Fibroblast of peridontal ligament (primary cell): ENCODE data around the gene RAB5IF.
"Not testable (repeated sequence)": the region's sequence is repeated elsewhere in the genome, so short reads cannot be mapped to it uniquely, and the experiment has no call there.

ENCODE experiments used
- DNase-seq: peaks from one replicate; pipeline ENCODE4 v3.0.0-alpha.2; 2010; ENCODE audit errors: extremely low read depth

Gene RAB5IF

DNA sequence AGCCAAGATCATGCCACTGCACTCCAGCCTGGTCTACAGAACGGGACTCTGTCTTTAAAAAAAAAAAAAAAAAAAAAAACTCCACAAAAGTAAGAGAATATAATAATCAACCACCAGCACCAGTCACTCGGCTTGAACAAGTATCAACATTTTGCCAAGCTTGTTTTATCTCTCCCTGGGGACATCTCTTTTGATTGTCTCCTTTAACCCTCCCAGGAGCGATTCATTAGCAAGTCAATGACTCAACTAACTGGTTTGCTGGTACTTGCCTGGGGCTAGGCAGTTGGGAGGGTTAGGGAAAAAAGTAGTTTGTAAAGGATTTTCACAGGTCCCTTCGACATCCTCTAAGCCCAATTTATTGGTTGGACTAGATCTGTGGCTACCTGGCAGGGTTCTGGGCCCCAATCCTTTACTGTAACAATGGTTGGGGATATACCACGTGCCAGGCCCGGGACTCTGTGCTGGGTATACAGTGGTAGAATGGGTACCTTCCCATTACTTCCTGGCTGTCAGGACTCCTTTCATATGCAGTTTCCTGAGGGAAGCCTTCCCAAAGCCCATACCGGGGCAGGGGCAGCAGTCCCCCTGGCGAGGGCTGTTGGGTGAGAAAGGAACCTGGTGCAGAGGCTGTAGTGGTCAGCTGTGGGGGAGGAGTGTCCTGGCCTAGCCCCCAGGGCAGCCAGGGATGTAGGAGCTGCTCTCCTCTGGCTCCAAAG is 20.0 kb upstream of the RAB5IF start:
- DNase-seq: no peak

DNA sequence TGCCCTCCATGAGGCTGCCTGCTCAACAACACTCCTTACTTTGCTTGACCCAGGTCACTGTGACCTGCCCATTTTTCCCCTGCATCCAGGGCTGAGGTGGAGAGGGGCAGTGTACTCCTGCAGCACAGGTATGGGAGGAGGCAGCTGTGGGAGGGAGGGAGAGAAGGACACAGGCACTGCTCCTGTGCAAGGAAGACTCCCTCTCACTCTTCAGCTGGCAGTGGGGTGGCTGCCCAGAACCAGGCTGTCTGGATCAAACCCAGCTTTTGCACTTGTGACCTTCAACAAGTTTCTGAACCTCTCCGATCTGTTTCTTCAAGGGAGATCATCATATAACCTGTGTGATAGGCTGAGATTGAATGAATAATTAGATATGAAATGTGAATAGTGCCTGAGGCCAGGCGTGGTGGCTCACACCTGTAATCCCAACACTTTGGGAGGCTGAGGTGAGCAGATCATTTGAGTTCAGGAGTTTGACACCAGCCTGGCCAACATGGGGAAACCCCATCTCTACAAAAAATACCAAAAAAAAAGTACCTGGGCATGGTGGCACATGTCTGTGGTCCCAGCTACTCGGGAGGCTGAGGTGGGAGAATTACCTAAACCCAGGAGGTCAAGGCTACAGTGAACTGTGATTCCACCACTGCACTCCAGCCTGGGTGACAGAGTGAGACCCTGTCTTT is 18.1 kb upstream of the RAB5IF start:
- no peak for DNase-seq

DNA sequence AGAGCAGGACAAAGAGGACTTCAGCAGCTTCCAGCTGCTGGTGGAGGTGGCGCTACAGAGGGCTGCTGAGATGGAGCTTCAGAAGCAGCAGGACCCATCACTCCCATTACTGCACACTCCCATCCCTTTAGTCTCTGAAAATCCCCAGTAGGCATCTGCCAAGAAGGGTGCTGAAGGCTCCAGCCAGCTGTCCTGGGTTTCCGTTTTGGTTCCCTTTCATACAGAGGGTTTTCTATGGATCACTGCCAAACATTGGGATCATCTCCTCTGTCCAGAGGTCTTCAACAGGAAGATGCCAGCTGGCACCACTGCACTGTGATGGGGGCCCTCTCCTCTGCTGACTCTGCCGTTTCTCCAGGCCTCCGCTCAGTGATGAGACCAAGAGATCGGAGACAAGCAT is 14.3 kb upstream of the RAB5IF start:
- DNase-seq: no peak

DNA sequence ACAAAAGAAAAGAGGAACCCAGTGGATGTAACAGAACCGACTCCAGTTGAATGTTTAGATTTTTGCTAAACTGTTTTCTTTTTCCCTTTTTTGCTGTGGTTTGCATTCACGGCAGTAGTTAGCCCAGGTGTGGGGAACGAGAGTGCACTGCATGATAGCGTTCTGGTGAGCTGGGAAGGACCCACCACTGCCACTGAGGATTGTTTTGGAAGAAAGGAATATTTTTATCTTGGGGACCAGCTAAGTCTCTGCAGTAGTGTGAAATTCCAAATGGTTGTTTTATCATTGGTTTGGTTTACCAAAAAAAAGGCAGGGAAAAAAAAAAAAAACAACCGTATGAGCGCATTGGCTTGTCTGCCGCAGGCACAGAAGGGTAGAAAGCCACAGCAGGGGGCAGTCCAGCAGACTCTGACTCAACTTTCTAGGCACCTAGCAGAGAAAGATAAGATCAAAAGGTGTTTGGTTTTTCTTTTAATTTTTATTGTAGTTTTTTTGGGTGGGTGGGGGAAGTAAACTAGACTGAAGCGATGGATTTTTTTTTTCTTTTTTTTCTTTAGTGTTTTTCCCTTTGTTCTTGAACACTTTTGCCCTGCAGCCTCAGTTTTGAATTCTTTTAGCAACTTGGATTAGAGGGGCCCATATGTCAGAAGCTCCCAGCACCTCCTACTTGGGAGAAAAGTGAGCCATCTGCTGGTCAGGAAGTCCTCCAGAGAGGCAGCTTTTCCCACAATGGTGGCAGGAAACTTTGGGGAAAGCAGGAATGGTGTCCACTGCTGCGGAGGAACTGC is 13.5 kb upstream of the RAB5IF start:
- DNase-seq: peak; percentile 51

DNA sequence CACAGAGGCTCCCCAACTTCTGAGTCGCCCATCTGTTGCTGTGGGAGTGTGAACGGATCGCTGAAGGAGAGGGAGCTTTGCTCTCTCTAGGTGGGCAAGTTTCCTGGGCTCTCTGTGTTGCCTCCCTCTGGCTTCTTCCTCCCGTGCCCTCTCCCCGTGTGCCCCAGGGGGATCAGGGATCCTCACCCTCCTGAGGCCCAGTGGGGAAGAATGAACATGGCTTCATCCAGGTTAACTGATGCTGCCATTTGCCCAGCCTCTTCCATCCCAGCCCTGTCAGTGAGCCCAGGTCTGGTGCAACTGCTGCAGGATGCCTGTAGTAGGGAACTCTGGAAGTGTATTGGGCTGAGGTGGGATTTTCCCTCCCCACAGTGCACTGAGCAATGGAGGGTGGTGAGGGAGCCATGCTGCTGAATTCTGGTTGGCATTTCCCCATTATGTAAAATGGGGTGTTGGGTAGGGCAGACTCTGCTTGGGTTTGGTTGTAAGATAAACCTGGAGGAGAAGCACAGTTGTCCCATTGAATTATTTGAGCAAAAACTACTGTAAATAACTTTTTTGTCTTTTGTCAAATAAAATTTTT is 12.1 kb upstream of the RAB5IF start:
- no peak for DNase-seq

DNA sequence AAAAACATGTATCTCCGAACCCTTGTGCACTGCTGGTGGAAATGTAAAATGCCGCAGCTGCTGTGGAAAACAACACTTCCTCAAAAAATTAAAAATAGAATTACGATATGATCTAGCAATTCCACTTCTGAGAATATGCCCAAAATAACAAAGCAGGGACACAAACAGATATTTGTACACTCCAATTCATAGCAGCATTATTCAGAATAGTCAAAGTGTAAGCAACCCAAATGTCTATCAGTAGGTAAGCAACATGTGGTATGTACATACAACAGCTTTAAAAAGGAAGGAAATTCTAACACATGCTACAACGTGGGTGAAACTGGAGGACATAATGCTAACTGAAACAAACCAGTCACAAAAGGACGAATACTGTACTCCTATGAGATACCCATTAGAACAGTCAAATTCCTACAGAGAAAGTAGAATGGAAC is 5.7 kb upstream of the RAB5IF start:
- DNase-seq: no peak

DNA sequence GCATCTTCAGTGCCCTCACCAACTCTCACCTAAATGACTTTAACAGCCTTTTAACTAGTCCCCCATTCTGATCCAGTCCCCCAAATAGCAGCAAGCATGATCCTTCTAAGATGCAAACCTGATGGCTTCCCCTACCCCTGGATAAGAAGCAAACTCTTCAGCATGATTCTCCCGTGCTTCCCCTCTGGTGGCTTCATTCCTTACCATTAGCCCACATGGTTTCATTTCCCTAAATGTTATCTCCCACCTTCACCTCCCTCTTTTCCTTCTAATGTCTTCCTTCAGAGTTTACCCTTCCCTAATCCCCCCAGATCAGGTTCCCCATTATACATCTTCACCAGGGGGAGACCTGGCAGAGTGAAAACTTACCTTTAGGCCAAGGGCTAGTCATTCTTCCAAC is 4.0 kb upstream of the RAB5IF start:
- no peak for DNase-seq

DNA sequence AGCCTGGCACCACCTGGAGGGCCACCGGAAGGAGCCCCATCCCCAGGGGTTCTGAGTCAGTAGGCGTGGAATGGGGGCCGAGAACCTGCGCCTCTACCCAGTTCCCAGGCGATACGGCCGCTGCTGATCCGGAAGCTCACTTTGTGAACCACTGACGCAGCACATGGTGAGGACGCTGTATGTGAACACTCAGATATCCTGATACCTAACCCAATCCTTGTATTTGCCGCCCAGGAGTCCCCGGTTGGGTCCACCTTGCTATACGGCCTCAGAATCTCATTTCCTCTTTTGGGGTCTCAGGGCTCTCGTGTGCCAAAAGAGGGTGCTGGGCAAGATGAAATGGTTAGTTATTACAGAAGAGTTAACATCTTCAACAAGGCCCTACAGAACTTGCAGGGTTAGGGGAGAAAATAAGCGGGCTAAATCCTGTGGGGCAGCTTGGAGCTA is 604 bp upstream of the RAB5IF start:
- no peak for DNase-seq

DNA sequence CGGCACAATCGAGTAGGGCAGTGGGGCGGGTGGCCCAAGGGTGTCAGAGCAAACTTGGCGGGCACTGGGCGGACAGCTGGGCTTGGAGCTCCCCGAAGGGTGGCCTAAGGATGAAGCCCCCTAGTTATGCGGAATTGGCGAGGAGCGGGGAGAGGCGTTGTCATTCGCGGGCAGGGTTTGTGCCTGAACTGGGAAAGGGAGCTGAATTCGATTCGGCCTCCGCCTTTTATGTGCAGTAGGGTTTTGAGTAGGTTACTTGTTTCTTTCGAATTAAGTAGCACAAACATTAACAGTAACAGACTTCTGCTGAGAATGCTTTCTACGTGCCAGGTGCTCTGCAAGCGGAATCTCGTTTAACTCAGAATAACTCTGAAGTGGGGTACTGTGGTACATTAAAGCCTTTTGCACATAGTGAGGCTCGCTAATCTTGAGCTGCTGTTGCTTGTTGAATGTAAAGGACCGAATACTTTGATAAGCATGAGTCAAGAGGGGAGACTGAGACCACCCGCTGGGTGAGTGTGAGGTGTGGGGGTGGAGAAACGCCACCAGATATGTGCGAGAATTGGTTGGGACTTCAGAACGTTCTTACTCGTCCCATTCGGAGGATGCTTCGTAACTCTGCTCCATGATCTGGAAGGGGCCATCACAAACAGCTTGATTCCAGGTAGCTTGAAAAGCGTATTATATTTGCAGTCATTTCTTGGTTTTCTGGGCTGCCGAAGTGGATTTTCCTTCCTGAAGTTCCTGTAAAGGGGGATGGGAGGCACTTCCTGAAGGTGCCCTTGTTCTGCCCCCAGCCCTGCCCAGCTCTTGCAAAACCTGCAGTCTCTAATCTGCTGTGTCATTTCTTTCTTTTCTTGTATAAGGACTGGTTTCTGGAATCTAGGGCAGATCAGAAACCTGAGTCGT is 833 bp downstream of the RAB5IF start:
- DNase-seq: peak; percentile 28

DNA sequence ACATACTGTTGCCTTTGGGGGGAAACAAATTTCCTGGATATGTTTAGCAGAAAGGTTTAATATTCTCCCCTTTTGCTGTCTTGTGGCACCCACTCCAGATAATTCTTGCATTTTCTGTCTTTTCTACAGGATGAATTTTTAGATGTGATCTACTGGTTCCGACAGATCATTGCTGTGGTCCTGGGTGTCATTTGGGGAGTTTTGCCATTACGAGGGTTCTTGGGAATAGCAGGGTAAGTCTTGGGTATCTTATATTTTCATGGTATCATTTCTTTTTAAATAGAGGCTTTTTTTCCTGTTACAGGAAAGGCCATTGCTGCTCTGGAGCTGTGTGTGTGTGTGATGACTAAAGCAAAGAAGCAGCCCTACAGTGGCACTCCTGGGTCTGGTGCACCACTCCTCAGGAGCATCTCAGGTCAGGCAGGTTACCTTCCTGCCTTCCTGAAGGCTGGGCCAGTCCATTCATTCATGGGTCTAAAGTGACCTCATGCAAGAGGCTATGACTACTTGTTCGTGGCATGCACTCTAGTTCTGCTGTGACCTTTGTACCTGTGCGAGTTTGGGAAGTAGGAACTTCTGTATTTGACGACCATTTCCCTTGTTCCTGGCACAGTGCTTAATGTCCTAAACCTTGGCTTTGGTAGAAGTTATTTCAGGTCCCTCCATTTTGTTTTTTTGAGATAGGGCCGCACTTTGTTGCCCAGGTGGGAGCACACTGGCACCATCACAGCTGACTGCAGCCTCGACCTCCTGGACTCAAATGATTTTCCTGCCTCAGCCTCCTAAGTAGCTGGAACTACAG is 2.2 kb downstream of the RAB5IF start:
- no peak for DNase-seq

DNA sequence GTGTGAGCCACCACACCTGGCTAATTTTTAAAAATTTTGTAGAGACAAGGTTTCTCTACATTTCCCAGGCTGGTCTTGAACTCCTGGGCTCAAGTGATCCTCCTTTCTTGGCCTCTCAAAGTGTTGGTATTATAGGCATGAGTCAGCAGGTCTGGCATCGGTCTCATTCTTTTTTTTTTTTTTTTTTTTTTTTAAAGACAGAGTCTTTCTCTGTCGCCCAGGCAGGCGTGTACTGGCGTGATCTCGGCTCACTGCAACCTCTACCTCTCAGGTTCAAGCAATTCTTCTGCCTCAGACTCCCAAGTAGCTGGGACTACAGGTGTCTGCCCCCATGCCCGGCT is 2.8 kb downstream of the RAB5IF start:
- not testable (repeated sequence) for DNase-seq

DNA sequence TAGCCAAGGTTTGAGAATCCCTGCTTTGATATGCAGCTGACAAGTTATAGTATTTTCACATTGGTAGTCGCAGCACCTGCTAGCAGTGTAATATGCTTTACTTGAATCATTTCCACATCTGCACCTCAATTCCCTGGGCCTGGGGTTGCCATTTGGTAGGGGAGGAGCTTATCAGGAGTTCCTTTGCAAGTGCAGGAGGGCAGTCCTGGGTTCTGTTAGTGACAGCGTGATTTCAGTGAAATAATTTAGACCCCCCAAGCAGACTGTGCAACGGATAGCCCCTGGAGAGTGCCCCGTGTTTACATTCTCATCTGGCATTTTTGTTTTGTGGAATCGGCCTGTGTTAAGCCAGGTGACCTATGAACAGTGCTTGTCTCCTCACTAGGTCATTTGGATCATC is 6.0 kb downstream of the RAB5IF start:
- DNase-seq: no peak

DNA sequence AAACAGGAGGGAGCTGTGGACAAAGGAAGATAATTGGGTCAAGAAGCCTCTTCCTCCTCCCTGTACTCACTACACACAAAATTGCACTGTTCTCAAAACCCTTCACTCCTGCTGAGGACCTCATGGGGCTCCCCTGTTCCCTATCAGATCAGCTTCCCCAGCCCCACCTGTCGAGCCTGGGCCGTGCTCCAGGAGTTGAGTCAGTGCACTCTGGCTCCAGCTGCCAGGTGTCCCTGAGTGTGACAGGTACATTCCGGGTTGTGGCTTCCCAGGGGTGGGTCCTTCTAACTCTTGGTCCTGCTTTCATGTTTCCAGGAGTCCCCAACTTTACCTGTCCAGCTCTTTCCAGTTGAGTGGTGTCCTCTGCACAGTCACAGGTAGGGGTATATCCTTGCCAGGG is 8.4 kb downstream of the RAB5IF start:
- no peak for DNase-seq

DNA sequence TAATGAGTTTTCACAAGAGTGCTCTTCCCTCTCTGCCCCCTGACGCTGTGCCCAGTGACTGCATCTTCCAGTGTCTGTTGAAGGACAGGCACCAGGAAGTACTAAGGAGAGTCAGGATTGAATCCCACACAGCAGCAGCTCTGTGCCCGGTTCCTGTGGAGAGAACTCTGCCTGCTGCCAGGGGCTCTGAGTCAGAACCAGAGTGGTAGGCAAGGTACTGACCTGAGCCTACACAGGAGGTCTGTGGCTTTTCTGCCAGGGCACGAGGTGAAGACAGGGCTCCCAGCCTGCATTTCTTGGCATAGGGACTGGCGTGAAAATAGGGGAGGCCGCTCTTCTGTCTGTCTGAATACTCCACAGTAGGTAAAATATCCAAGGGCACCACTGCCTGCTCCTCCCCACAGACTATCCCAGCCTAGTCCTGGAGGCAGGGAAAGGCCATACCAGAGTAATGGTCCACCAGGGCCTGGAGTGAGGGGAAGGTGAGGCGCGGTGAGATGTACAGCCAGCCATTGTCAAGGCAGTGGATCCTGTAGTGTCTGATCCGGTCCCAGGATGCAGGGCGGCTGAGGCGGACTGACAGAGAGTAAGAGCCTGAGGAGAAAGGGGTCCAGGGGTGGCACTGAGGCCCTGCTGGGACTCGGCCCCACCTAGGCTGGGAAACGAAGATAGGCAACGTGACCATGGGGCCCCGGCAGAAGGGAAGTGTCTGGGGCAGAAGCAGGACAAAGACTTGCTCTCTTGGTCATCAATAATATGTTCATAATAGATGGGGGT is 9.4 kb downstream of the RAB5IF start:
- no peak for DNase-seq

DNA sequence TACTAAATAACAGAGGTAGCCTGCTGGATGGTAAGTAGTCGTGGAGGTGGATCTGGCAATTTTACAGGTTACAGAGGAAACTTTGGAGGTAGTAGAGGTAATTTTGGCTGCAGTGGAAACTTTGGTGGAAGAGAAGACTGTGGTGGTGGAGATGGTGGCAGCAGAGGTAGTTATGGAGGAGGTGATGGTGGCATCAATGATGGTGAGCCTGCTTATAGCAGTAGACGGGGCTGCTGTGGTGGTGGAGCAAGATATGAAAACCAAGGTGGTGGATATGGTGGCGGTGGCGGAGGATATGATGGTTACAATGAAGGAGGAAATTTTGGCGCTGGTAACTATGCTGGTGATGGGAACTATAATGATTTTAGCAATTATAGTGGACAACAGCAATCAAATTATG is 15.3 kb downstream of the RAB5IF start:
- no peak for DNase-seq

DNA sequence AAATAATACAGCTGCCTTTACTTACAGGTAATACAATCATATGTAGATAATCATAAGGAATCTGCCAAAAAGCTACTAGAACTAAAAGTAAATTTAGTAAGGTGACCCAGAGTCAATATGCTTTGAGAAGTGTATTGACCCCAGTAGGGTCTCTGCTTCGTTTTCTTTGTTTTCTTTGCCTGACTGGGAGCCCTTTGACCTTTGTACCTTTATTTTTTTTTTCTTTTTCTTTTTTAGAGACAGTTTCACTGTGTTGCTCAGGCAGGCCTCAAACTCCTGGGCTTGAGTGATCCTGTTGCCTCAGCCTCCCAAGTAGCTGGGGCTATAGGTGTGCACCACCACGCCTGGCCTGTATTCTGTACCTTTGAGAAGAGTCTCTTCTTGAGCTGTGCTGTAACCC is 17.9 kb downstream of the RAB5IF start:
- DNase-seq: no peak

DNA sequence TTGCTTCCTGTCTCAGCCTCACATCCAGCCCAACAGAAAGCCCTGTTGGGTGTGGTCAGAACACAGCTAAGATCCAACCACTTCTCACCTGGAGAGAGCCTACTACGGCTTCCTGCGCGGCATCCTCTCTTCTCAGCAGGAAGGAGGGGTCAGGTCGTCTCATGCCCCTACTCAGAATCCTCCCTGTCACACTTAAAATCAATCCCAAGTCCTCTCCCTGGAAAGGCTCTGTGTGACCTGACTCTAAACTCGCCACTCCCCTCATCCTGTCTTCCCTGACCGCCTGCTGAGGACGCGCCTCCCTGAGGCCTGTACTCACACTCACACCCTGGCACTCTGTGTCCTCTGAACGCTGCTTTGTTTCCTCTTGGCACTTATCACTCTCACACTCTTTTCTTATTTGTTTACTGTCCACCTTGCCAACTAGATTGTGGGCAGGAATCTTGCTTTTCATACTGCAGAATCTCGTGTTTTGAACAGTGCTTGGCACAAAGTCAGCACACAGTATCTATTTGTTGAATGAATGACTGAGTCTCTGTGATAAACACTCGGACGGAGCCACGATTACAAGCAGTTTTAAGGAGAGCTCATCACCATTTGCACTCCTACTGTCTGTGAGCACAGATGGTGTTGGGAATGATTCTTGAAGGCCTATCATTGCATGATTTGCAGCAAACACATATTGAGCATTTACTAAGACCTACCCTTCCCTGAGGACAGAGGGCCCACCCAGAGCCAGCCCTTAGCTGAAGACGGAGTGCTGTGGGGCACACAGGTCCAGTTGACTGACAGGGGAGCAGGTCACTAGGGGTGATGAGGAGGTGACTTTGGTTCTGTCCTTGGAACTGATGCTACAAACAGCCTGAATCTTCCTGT is 18.7 kb downstream of the RAB5IF start:
- DNase-seq: no peak

DNA sequence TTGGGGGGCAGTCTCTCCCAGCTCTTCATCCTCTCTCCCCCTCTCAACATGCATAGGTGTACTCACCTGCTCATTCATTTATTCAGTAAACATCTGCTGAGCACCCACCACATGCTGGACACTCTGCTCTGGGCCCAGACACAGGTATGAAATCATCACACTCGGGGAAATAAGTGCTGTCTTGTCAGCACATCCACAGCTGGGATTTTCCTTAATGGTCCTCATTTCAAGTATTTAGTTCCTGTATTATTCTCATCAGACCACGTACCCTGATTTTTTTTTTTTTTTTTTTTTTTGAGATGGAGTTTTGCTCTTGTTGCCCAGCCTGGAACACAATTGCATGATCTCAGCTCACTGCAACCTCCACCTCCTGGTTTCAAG is 19.4 kb downstream of the RAB5IF start:
- DNase-seq: no peak

DNA sequence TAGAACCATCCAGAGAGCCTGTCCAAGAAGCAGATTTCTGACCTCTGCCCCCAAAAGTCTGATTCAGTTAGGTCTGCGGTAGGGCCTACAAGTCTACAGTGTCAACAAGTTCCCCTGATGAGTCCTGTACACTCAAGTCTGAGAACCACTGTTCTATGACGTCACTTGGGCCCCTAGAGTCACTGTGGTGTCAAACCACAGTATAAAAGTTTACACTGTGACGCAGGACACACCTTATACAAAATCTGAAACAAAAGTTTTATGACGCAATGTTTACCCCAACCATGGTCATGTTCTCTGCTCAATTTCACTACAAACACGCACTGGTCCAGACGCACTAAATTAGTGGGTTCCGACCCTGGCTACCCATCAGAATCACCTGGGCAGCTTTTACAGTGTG is 22.5 kb downstream of the RAB5IF start:
- peak; percentile 2 for DNase-seq
